HepG2 (cell line): ENCODE data around the gene MYOM1. TPM values are rescaled to one million over a fixed set of nuclear protein-coding genes. Genes with fewer than 3 reads are reported as not detected.
A peak's percentile ranks its signal among the peaks of the same experiment; 100 is the strongest.

Experiments used
- EHMT2 ChIP-seq: fragments of 200-600 bp; sonication (generic); IDR thresholded peaks from 2 replicates; pipeline ENCODE4 v1.7.0; 2017; ENCODE audit warnings: antibody characterized with exemption, low read depth, low read length, borderline replicate concordance
- NKX3-1 ChIP-seq: sonication (generic); formaldehyde crosslinking; IDR thresholded peaks from 2 replicates; pipeline ENCODE4 v1.5.0; 2020; ENCODE audit warnings: missing genetic modification reagents
- PRDM10 ChIP-seq: sonication (generic); formaldehyde crosslinking; IDR thresholded peaks from 2 replicates; pipeline ENCODE4 v1.4.0; 2020; ENCODE audit warnings: low read depth, missing genetic modification reagents
- TFAP4 ChIP-seq: sonication (generic); IDR thresholded peaks from 2 replicates; pipeline ENCODE4 v1.6.1; 2016; ENCODE audit warnings: low read depth, borderline replicate concordance
- ZNF20 ChIP-seq: sonication (generic); formaldehyde crosslinking; IDR thresholded peaks from 2 replicates; pipeline ENCODE4 v1.4.0; 2020; ENCODE audit warnings: mild to moderate bottlenecking, moderate library complexity, missing genetic modification reagents
- ZNF362 ChIP-seq: sonication (generic); formaldehyde crosslinking; IDR thresholded peaks from 2 replicates; pipeline ENCODE4 v1.4.0; 2020; ENCODE audit warnings: missing genetic modification reagents, mild to moderate bottlenecking, borderline replicate concordance
- ZNF574 ChIP-seq: sonication (generic); formaldehyde crosslinking; IDR thresholded peaks from 2 replicates; pipeline ENCODE4 v1.4.0; 2020; ENCODE audit warnings: missing genetic modification reagents
- polyA plus RNA-seq, 8 experiments: library from polyadenylated mRNA; depleted of rRNA in 3 of 8; stranded (reverse) in 7 of 8; unstranded in 1 of 8; fragments of >200 nt; fragmentation: Illumina TruSeq in 4 of 8; extraction: Trizol in 4 of 8; gene quantifications; 2 replicates each; pipeline versions ENCODE4 v1.2.1 to v1.2.3, GENCODE V29; 2011 to 2016; ENCODE audit warnings: low read depth in 4 of 8, missing spikeins in 1 of 8, mixed read lengths in 1 of 8; ENCODE audit not compliant: insufficient read depth in 1 of 8
- total RNA-seq, 5 experiments: library from RNA; depleted of rRNA; stranded (reverse); fragments of >200 nt; fragmentation: Illumina TruSeq; extraction: Trizol; gene quantifications; 2 replicates each; pipeline ENCODE4 v1.2.3, GENCODE V29; 2016; ENCODE audit warnings: low read depth in 1 of 5
- TF ChIP-seq, protein P1 (sequence below): sonication (generic); formaldehyde crosslinking; IDR thresholded peaks from 2 replicates; pipeline ENCODE4 v1.5.1; 2020; ENCODE audit warnings: mild to moderate bottlenecking, missing genetic modification reagents
- TF ChIP-seq, protein P2 (sequence below): sonication (generic); formaldehyde crosslinking; conservative IDR thresholded peaks from 2 replicates; pipeline ENCODE4 v1.8.0; 2022; ENCODE audit warnings: mild to moderate bottlenecking, moderate library complexity, missing genetic modification reagents
- TF ChIP-seq, protein P3 (sequence below): sonication (generic); formaldehyde crosslinking; IDR thresholded peaks from 2 replicates; pipeline ENCODE4 v1.5.0; 2020; ENCODE audit warnings: missing genetic modification reagents, mild to moderate bottlenecking, borderline replicate concordance

Gene MYOM1
- total and polyA plus RNA-seq, 2 of the 13 experiments (the other 11 are each of a cell fraction or from before 2014, with no cell fraction given) = 0.46 to 0.98 TPM

DNA sequence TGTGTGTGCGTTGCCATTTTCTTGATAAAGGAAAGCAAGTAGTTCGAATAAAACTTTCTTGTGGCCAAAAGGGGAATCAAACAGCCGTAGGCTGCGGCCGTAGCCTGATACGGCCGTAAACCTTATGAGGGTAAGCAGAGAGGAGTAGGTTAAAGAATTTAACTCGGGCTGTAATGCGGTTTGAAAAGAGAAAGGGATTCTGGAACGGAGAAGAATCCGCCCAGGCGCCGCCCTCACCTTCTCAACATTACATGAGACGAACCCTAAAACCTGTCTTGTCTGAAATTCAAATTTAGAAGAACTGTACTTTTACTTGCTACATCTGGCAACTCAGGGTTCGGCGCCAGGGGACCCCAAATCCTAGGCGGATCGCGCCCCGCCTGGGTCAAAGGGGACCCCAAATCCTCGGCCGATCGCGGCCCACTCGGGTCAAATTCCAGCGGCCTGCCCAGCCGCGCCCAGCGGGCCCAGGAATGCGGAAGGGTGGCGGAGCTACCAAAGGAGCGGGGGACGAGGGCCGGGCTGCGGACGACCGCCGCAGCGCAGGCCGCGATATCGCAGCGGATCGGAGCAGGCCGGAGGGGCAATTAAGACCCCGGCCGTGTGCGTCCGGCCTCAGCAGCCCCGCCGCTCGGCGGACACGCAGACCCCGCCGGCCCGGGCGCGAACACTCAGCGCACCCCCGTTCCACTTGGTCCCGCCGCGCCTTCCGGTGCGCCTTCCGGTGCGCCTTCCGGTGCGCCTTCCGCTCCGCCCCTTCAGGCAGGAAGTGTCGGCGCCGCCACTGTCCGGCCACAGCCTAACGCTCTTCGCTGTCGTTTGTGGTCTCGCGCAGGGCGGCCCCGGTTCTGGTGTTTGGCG, 41.8 kb upstream of the MYOM1 start, which contains the start of gene MYL12B (continued):
- TF ChIP-seq, protein P1, sequence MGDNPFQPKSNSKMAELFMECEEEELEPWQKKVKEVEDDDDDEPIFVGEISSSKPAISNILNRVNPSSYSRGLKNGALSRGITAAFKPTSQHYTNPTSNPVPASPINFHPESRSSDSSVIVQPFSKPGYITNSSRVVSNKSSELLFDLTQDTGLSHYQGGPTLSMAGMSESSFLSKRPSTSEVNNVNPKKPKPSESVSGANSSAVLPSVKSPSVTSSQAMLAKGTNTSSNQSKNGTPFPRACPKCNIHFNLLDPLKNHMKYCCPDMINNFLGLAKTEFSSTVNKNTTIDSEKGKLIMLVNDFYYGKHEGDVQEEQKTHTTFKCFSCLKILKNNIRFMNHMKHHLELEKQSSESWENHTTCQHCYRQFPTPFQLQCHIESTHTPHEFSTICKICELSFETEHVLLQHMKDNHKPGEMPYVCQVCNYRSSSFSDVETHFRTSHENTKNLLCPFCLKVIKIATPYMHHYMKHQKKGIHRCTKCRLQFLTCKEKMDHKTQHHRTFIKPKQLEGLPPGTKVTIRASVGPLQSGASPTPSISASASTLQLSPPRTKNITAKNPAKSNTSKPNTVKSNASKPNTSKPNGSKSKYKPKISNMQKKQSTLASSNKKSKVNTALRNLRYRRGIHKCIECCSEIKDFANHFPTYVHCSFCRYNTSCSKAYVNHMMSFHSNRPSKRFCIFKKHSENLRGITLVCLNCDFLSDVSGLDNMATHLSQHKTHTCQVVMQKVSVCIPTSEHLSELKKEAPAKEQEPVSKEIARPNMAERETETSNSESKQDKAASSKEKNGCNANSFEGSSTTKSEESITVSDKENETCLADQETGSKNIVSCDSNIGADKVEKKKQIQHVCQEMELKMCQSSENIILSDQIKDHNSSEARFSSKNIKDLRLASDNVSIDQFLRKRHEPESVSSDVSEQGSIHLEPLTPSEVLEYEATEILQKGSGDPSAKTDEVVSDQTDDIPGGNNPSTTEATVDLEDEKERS (CRISPR knock-in tag) = 0 out of 2 replicates have a peak, but pooled peaks have one; percentile 65
- TF ChIP-seq ZNF20 (CRISPR knock-in tag) (no peak), NKX3-1 (peak; percentile 19; the same call in 1 of the 2 replicates), EHMT2 (no peak), ZNF574 (CRISPR knock-in tag) (peak; percentile 83), PRDM10 (peak; percentile 99), ZNF362 (CRISPR knock-in tag) (0 out of 2 replicates have a peak, but pooled peaks have one; percentile 4), TFAP4 (peak; percentile 51; the same call in 1 of the 2 replicates)
- TF ChIP-seq, protein P2, sequence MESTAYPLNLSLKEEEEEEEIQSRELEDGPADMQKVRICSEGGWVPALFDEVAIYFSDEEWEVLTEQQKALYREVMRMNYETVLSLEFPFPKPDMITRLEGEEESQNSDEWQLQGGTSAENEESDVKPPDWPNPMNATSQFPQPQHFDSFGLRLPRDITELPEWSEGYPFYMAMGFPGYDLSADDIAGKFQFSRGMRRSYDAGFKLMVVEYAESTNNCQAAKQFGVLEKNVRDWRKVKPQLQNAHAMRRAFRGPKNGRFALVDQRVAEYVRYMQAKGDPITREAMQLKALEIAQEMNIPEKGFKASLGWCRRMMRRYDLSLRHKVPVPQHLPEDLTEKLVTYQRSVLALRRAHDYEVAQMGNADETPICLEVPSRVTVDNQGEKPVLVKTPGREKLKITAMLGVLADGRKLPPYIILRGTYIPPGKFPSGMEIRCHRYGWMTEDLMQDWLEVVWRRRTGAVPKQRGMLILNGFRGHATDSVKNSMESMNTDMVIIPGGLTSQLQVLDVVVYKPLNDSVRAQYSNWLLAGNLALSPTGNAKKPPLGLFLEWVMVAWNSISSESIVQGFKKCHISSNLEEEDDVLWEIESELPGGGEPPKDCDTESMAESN (CRISPR knock-in tag) = peak; percentile 83
- TF ChIP-seq, protein P3, sequence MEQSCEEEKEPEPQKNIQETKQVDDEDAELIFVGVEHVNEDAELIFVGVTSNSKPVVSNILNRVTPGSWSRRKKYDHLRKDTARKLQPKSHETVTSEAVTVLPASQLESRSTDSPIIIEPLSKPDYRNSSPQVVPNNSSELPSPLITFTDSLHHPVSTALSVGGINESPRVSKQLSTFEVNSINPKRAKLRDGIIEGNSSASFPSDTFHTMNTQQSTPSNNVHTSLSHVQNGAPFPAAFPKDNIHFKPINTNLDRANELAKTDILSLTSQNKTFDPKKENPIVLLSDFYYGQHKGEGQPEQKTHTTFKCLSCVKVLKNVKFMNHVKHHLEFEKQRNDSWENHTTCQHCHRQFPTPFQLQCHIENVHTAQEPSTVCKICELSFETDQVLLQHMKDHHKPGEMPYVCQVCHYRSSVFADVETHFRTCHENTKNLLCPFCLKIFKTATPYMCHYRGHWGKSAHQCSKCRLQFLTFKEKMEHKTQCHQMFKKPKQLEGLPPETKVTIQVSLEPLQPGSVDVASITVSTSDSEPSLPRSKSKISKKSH = no peak; the same call in 1 of the 2 replicates
